Ishikawa (cell line): ENCODE measurements around the gene R3HDM2.

Experiments used
- CEBPB ChIP-seq: IDR thresholded peaks from 2 replicates; pipeline ENCODE4 v1.6.1; 2012
- CREB1 ChIP-seq: IDR thresholded peaks from 2 replicates; pipeline ENCODE4 v1.6.1; 2012; ENCODE audit warnings: low read depth
- EP300 ChIP-seq: IDR thresholded peaks from 2 replicates; pipeline ENCODE4 v1.6.1; 2012; ENCODE audit warnings: borderline replicate concordance
- MAX ChIP-seq: IDR thresholded peaks from 2 replicates; pipeline ENCODE4 v1.6.1; 2012
- RAD21 ChIP-seq: IDR thresholded peaks from 2 replicates; pipeline ENCODE4 v1.6.1; 2012; ENCODE audit warnings: low read depth
- REST ChIP-seq: IDR thresholded peaks from 2 replicates; pipeline ENCODE4 v1.6.1; 2012; ENCODE audit warnings: low read depth, mild to moderate bottlenecking
- TAF1 ChIP-seq: IDR thresholded peaks from 2 replicates; pipeline ENCODE4 v1.6.1; 2012; ENCODE audit warnings: low read depth, mild to moderate bottlenecking
- YY1 ChIP-seq: IDR thresholded peaks from 2 replicates; pipeline ENCODE4 v1.6.1; 2012; ENCODE audit warnings: low read depth

- TF ChIP-seq RAD21 (no peak), CREB1 (no peak), REST (no peak), YY1 (no peak), MAX (no peak), EP300 (no peak), CEBPB (no peak), TAF1 (no peak)
These were observed 35.7 kb downstream of the R3HDM2 start for GRCh38 chr12:57395121-57395520.
